DOHH2 (cell line): ENCODE results near the gene TTC8.

Source experiments
- H3F3A ChIP-seq: fragments of 200-600 bp; sonication (generic), shearing (Covaris generic); 2 replicates; pipeline ENCODE4 v1.6.0; 2016; ENCODE audit warnings: antibody characterized with exemption, mild to moderate bottlenecking; ENCODE audit not compliant: control insufficient read depth, insufficient read depth
- H3K27ac ChIP-seq: fragments of 200-600 bp; sonication (generic); 2 replicates; pipeline ENCODE4 v1.5.1; 2014; ENCODE audit warnings: low read depth, mild to moderate bottlenecking, low read length, moderate library complexity
- H3K27me3 ChIP-seq: fragments of 200-600 bp; sonication (generic); 2 replicates; pipeline ENCODE4 v1.6.1; 2014; ENCODE audit warnings: mild to moderate bottlenecking, low read length, mixed read lengths; ENCODE audit not compliant: control insufficient read depth
- H3K36me3 ChIP-seq: fragments of 200-600 bp; sonication (generic); 2 replicates; pipeline ENCODE4 v1.6.1; 2014; ENCODE audit warnings: mild to moderate bottlenecking, low read length, moderate library complexity, mixed read lengths; ENCODE audit not compliant: control insufficient read depth
- H3K4me1 ChIP-seq: fragments of 200-600 bp; sonication (generic); 2 replicates; pipeline ENCODE4 v1.6.1; 2014; ENCODE audit warnings: mild to moderate bottlenecking, low read length, mixed read lengths; ENCODE audit not compliant: control insufficient read depth
- H3K4me2 ChIP-seq: fragments of 200-600 bp; sonication (generic); 2 replicates; pipeline ENCODE4 v1.6.0; 2014; ENCODE audit warnings: mild to moderate bottlenecking, low read length, moderate library complexity
- H3K4me3 ChIP-seq: fragments of 200-600 bp; sonication (generic); 2 replicates; pipeline ENCODE4 v1.5.1; 2014; ENCODE audit warnings: mild to moderate bottlenecking, low read length, mixed read lengths
- H3K79me2 ChIP-seq: fragments of 200-600 bp; sonication (generic); 2 replicates; pipeline ENCODE4 v1.6.1; 2014; ENCODE audit warnings: mild to moderate bottlenecking, low read length, mixed read lengths; ENCODE audit not compliant: control insufficient read depth
- H3K9me2 ChIP-seq: fragments of 200-600 bp; sonication (generic); replicated peaks from 2 replicates; pipeline ENCODE4 v1.6.1; 2014; ENCODE audit warnings: mild to moderate bottlenecking, low read length, mixed read lengths; ENCODE audit not compliant: control insufficient read depth
- H3K9me3 ChIP-seq: fragments of 200-600 bp; sonication (generic); 2 replicates; pipeline ENCODE4 v1.6.1; 2014; ENCODE audit warnings: antibody characterized with exemption, low read length, mixed read lengths; ENCODE audit not compliant: control insufficient read depth, insufficient read depth
- H4K20me1 ChIP-seq: fragments of 200-600 bp; sonication (generic); 2 replicates; pipeline ENCODE4 v1.6.0; 2014; ENCODE audit warnings: low read depth, mild to moderate bottlenecking, antibody characterized with exemption, low read length, moderate library complexity; ENCODE audit not compliant: control insufficient read depth, insufficient read depth
- CTCF ChIP-seq: fragments of 200-600 bp; sonication (generic); IDR thresholded peaks from one replicate; pipeline ENCODE4 v1.5.1; 2014; ENCODE audit warnings: antibody characterized with exemption, mild to moderate bottlenecking, low read depth, low read length; ENCODE audit not compliant: poor library complexity, severe bottlenecking
- EZH2phosphoT487 ChIP-seq: fragments of 200-600 bp; sonication (generic); IDR thresholded peaks from 2 replicates; pipeline ENCODE4 v1.6.1; 2017; ENCODE audit warnings: borderline replicate concordance, mild to moderate bottlenecking, antibody characterized with exemption, low read length, moderate library complexity, mixed read lengths

The TTC8 gene

DNA sequence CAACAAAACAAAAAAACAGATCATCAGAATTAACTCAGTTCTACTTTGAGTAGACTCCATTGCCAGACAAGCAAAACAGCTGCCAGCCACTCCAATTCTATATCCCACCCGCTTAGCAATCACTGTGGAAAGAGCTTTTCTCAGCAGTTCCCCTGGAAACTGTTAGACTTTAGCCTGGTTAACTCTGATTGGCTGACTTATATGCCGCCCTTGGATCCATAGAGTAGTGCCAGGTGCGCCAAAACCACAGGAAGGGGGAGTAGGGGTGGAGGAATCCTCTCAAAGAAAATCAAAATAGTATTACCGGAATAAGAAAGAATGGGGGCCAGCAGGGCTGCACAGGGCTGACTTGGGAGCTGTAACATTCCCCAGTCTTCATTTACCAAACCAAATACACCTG lies 26.3 kb upstream of the TTC8 start:
- peaks cover 4% of the 10 kb centered on the region; the same call in 1 of the 2 replicates for H3K27me3 ChIP-seq
- no peak overlapping the region for H3K27ac ChIP-seq
- no peaks in the 10 kb centered on the region for H3K36me3 ChIP-seq
- peaks cover 10% of the 10 kb centered on the region for H3K4me1 ChIP-seq
- no peaks in the 10 kb centered on the region for H3K79me2 ChIP-seq
- peaks cover 7% of the 10 kb centered on the region; the same call in 1 of the 2 replicates for H3F3A ChIP-seq
- no peak overlapping the region for H3K4me3 ChIP-seq
- H3K9me3 ChIP-seq = no peaks in the 10 kb centered on the region
- H3K9me2 ChIP-seq = no peaks in the 10 kb centered on the region
- no peak overlapping the region for H3K4me2 ChIP-seq
- H4K20me1 ChIP-seq = no peaks in the 10 kb centered on the region
- TF ChIP-seq CTCF (no peak), EZH2phosphoT487 (no peak)

DNA sequence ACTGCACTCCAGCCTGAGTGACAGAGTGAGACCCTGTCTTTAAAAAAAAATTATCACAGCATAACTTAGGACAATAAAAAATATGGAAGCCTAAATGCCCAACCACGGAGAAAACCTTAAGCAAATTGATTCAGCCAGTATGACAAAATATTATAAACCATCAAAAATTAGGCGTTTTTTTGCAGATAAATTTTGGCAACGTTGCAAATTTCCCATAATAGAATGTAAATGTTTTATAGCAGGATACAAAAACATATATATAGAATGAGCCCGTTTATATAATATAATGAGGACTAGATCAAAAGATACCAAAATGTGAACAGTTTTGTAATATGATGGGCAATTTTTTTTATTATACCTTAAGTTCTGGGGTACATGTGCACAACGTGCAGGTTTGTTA lies 24.9 kb upstream of the TTC8 start:
- no peaks in the 10 kb centered on the region for H3K79me2 ChIP-seq
- no peak for TF ChIP-seq CTCF
- TF ChIP-seq EZH2phosphoT487 = no peak
- H3F3A ChIP-seq = no peaks in the 10 kb centered on the region
- H4K20me1 ChIP-seq = no peaks in the 10 kb centered on the region
- H3K36me3 ChIP-seq = no peaks in the 10 kb centered on the region
- H3K4me1 ChIP-seq = no peaks in the 10 kb centered on the region
- no peak overlapping the region for H3K4me2 ChIP-seq
- no peak overlapping the region for H3K27ac ChIP-seq
- H3K9me2 ChIP-seq = no peaks in the 10 kb centered on the region
- H3K9me3 ChIP-seq = no peaks in the 10 kb centered on the region
- H3K4me3 ChIP-seq = no peak overlapping the region
- H3K27me3 ChIP-seq = peaks cover 9% of the 10 kb centered on the region

GRCh38 chr14:88802596-88802995 lies 21.9 kb upstream of the TTC8 start:
- H3K27ac ChIP-seq = no peak overlapping the region
- H3K4me3 ChIP-seq = no peak overlapping the region
- H4K20me1 ChIP-seq = no peaks in the 10 kb centered on the region
- H3K9me2 ChIP-seq = no peaks in the 10 kb centered on the region
- H3F3A ChIP-seq = no peaks in the 10 kb centered on the region
- H3K27me3 ChIP-seq = peaks cover 11% of the 10 kb centered on the region
- H3K4me1 ChIP-seq = no peaks in the 10 kb centered on the region
- H3K9me3 ChIP-seq = no peaks in the 10 kb centered on the region
- H3K36me3 ChIP-seq = no peaks in the 10 kb centered on the region
- no peaks in the 10 kb centered on the region for H3K79me2 ChIP-seq
- no peak overlapping the region for H3K4me2 ChIP-seq
- TF ChIP-seq CTCF (no peak), EZH2phosphoT487 (no peak)

DNA sequence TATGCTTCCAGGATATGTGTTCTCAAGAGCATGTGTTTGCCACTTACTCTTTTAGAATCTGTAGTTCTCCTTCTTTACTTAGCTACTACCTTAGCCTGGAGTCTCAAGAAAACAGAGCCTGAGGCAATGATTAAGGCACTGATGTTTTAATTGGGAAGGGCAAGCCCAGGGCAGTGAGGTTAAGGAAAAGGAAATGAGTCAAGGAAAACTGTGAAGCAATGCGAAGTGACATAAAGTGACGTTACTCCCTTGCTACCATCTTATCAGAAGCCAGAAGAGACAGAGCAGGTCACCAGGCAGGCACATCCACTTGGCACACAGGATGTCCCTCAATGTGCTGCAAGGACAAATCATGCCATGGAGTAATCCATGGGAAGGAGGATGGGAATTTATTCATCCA lies 20.4 kb upstream of the TTC8 start:
- no peak overlapping the region for H3K4me2 ChIP-seq
- no peaks in the 10 kb centered on the region for H3K9me3 ChIP-seq
- TF ChIP-seq CTCF (no peak), EZH2phosphoT487 (no peak)
- no peaks in the 10 kb centered on the region for H3K4me1 ChIP-seq
- peaks cover 7% of the 10 kb centered on the region for H3K27me3 ChIP-seq
- H3K36me3 ChIP-seq = no peaks in the 10 kb centered on the region
- H3F3A ChIP-seq = no peaks in the 10 kb centered on the region
- no peaks in the 10 kb centered on the region for H3K9me2 ChIP-seq
- no peaks in the 10 kb centered on the region for H4K20me1 ChIP-seq
- H3K79me2 ChIP-seq = no peaks in the 10 kb centered on the region
- H3K27ac ChIP-seq = no peak overlapping the region
- H3K4me3 ChIP-seq = no peak overlapping the region
